ENCODE results near the gene PPP6R1.

- TF ChIP-seq FOXM1 (IDR thresholded peaks at IDR 0.05; ENCODE audit: borderline replicate concordance, low read depth) (no peak), EGR1 (IDR thresholded peaks at IDR 0.05) (no peak), TAF1 (IDR thresholded peaks at IDR 0.05; ENCODE audit: low read depth) (no peak), MAX (IDR thresholded peaks at IDR 0.05) (no peak), EP300 (IDR thresholded peaks at IDR 0.05; ENCODE audit: borderline replicate concordance) (no peak), RAD21 (IDR thresholded peaks at IDR 0.05; ENCODE audit: low read depth) (no peak), CEBPB (IDR thresholded peaks at IDR 0.05) (no peak), TCF12 (IDR thresholded peaks at IDR 0.05; ENCODE audit: low read depth) (no peak), CREB1 (IDR thresholded peaks at IDR 0.05; ENCODE audit: low read depth) (no peak), REST (IDR thresholded peaks at IDR 0.05; ENCODE audit: low read depth) (no peak), NFIC (IDR thresholded peaks at IDR 0.05) (no peak), YY1 (IDR thresholded peaks at IDR 0.05; ENCODE audit: low read depth) (no peak)
These were observed 11.2 kb downstream of the PPP6R1 start for GRCh38 chr19:55247621-55248099.

Measured in Ishikawa (cell line).